Neural progenitor cell (in vitro differentiated cells): ENCODE measurements around the gene FBXL14. TPM values are rescaled to one million over a fixed set of nuclear protein-coding genes. Genes with fewer than 3 reads are reported as not detected.

Experiments
- DNase-seq: peaks from one replicate; pipeline ENCODE4 v3.0.0-alpha.2; 2016; ENCODE audit warnings: low spot score
- H2AFZ ChIP-seq: fragments of 200-600 bp; sonication (generic); replicated peaks from 2 replicates; pipeline ENCODE4 v1.6.1; 2016; ENCODE audit warnings: antibody characterized with exemption
- H3F3A ChIP-seq: fragments of 200-600 bp; sonication (generic); 2 replicates; pipeline ENCODE4 v1.6.1; 2016; ENCODE audit warnings: antibody characterized with exemption, low read depth
- H3K27ac ChIP-seq: fragments of 200-600 bp; sonication (generic); 2 replicates; pipeline ENCODE4 v1.5.1; 2016; ENCODE audit warnings: mild to moderate bottlenecking
- H3K27me3 ChIP-seq: fragments of 200-600 bp; sonication (generic); 2 replicates; pipeline ENCODE4 v1.6.1; 2016; ENCODE audit warnings: mild to moderate bottlenecking, moderate library complexity
- H3K36me3 ChIP-seq: fragments of 200-600 bp; sonication (generic); 2 replicates; pipeline ENCODE4 v1.5.1; 2016
- H3K4me1 ChIP-seq: fragments of 200-600 bp; sonication (generic); 2 replicates; pipeline ENCODE4 v1.6.1; 2016; ENCODE audit warnings: mixed run types
- H3K4me2 ChIP-seq: fragments of 200-600 bp; sonication (generic); 2 replicates; pipeline ENCODE4 v1.6.1; 2016
- H3K4me3 ChIP-seq: fragments of 200-600 bp; sonication (generic); 2 replicates; pipeline ENCODE4 v1.5.1; 2016
- H3K79me2 ChIP-seq: fragments of 200-600 bp; sonication (generic); 2 replicates; pipeline ENCODE4 v1.6.1; 2016; ENCODE audit warnings: low read depth
- H3K9ac ChIP-seq: fragments of 200-600 bp; sonication (generic); 2 replicates; pipeline ENCODE4 v1.6.1; 2016
- H3K9me3 ChIP-seq: fragments of 200-600 bp; sonication (generic); 2 replicates; pipeline ENCODE4 v1.5.1; 2016; ENCODE audit warnings: low read depth
- H4K20me1 ChIP-seq: fragments of 200-600 bp; sonication (generic); 2 replicates; pipeline ENCODE4 v1.6.1; 2016; ENCODE audit warnings: low read depth
- H3K27ac Mint-ChIP-seq: 3 replicates; pipeline ENCODE4 v1.8.0; 2021; ENCODE audit warnings: mixed read lengths
- H3K27me3 Mint-ChIP-seq: 2 replicates; pipeline ENCODE4 v1.8.0; 2022; ENCODE audit warnings: low read depth, mild to moderate bottlenecking, inconsistent platforms, moderate library complexity, mixed read lengths; ENCODE audit not compliant: insufficient read depth
- H3K36me3 Mint-ChIP-seq: 3 replicates; pipeline ENCODE4 v1.8.0; 2021; ENCODE audit warnings: mixed read lengths
- H3K4me1 Mint-ChIP-seq: 3 replicates; pipeline ENCODE4 v1.8.0; 2021; ENCODE audit warnings: mixed read lengths
- H3K4me3 Mint-ChIP-seq: 3 replicates; pipeline ENCODE4 v1.8.0; 2021; ENCODE audit warnings: mild to moderate bottlenecking, moderate library complexity, mixed read lengths
- H3K9me3 Mint-ChIP-seq: 3 replicates; pipeline ENCODE4 v1.8.0; 2020; ENCODE audit warnings: mixed read lengths
- CTCF ChIP-seq: fragments of 200-600 bp; sonication (generic); IDR thresholded peaks from 2 replicates; pipeline ENCODE4 v1.5.1; 2017; ENCODE audit warnings: antibody characterized with exemption, mild to moderate bottlenecking
- EZH2 ChIP-seq: fragments of 200-600 bp; sonication (generic); IDR thresholded peaks from 2 replicates; pipeline ENCODE4 v1.6.1; 2017; ENCODE audit warnings: antibody characterized with exemption, mild to moderate bottlenecking, moderate library complexity
- EZH2phosphoT487 ChIP-seq: fragments of 200-600 bp; sonication (generic); IDR thresholded peaks from 2 replicates; pipeline ENCODE4 v1.6.1; 2017; ENCODE audit warnings: antibody characterized with exemption
- total RNA-seq: library from RNA; depleted of rRNA; stranded (reverse); fragments of >200 nt; gene quantifications from 2 replicates; pipeline ENCODE4 v1.2.3, GENCODE V29; 2015; ENCODE audit warnings: low replicate concordance

FBXL14 gene
- total RNA-seq, 1 donor from 2014 or later, result 27.3 TPM

- peaks cover 6% of the 10 kb centered on the region for H3K36me3 Mint-ChIP-seq
- peaks cover 55% of the 10 kb centered on the region for H3K27me3 ChIP-seq
- no peak overlapping the region for H3K27ac Mint-ChIP-seq
- H4K20me1 ChIP-seq, result peaks cover 71% of the 10 kb centered on the region
- peaks cover 5% of the 10 kb centered on the region for H3K9me3 Mint-ChIP-seq
- peaks cover 19% of the 10 kb centered on the region for H3K27me3 Mint-ChIP-seq
- H2AFZ ChIP-seq, result no peak overlapping the region
- H3F3A ChIP-seq, result peaks cover 15% of the 10 kb centered on the region
- H3K4me1 Mint-ChIP-seq, result peaks cover 30% of the 10 kb centered on the region
- H3K4me2 ChIP-seq, result peak overlapping the region; percentile 97
- no peak overlapping the region for H3K27ac ChIP-seq
- no peaks in the 10 kb centered on the region for H3K9me3 ChIP-seq
- peak overlapping the region; percentile 80 for H3K4me3 Mint-ChIP-seq
- no peak overlapping the region for H3K4me3 ChIP-seq
- no peaks in the 10 kb centered on the region for H3K36me3 ChIP-seq
- peaks cover 45% of the 10 kb centered on the region for H3K4me1 ChIP-seq
- peaks cover 89% of the 10 kb centered on the region for H3K79me2 ChIP-seq
- no peak overlapping the region for H3K9ac ChIP-seq
- DNase-seq, result no peak
- no peak for TF ChIP-seq EZH2phosphoT487
- no peak for TF ChIP-seq CTCF
- TF ChIP-seq EZH2, result no peak
Observed at GRCh38 chr12:1533205-1533601, 61.2 kb downstream of the FBXL14 start.

- no peak for DNase-seq
- peaks cover 15% of the 10 kb centered on the region for H3F3A ChIP-seq
- peaks cover 45% of the 10 kb centered on the region for H3K4me1 ChIP-seq
- TF ChIP-seq EZH2 (no peak), CTCF (no peak), EZH2phosphoT487 (no peak)
- peaks cover 19% of the 10 kb centered on the region for H3K27me3 Mint-ChIP-seq
- no peak overlapping the region for H2AFZ ChIP-seq
- H3K4me3 ChIP-seq, result peak overlapping the region; percentile 91
- peaks cover under 1% of the 10 kb centered on the region for H3K9me3 Mint-ChIP-seq
- peaks cover 6% of the 10 kb centered on the region for H3K36me3 Mint-ChIP-seq
- no peaks in the 10 kb centered on the region for H3K36me3 ChIP-seq
- H3K9ac ChIP-seq, result no peak overlapping the region
- H4K20me1 ChIP-seq, result peaks cover 65% of the 10 kb centered on the region
- peak overlapping the region; percentile 80 for H3K4me3 Mint-ChIP-seq
- no peak overlapping the region for H3K27ac ChIP-seq
- H3K4me2 ChIP-seq, result peak overlapping the region; percentile 97
- peaks cover 61% of the 10 kb centered on the region for H3K27me3 ChIP-seq
- peak overlapping the region; percentile 28 for H3K27ac Mint-ChIP-seq
- H3K9me3 ChIP-seq, result no peaks in the 10 kb centered on the region
- H3K79me2 ChIP-seq, result peaks cover 82% of the 10 kb centered on the region
- H3K4me1 Mint-ChIP-seq, result peaks cover 34% of the 10 kb centered on the region
Observed at GRCh38 chr12:1532375-1533165, 61.8 kb downstream of the FBXL14 start.

- Histone ChIP-seq H3K9me3 (no peaks in the 10 kb centered on the region), H3K4me3 (peak overlapping the region; percentile 91), H4K20me1 (peaks cover 58% of the 10 kb centered on the region), H2AFZ (no peak overlapping the region), H3K79me2 (peaks cover 75% of the 10 kb centered on the region), H3K4me1 (peaks cover 45% of the 10 kb centered on the region), H3K27ac (no peak overlapping the region), H3K36me3 (no peaks in the 10 kb centered on the region), H3F3A (peaks cover 15% of the 10 kb centered on the region), H3K4me2 (peak overlapping the region; percentile 97), H3K9ac (peak overlapping the region; percentile 67), H3K27me3 (peaks cover 68% of the 10 kb centered on the region)
- H3K27ac Mint-ChIP-seq, result no peak overlapping the region
- peak overlapping the region; percentile 80 for H3K4me3 Mint-ChIP-seq
- H3K27me3 Mint-ChIP-seq, result peaks cover 19% of the 10 kb centered on the region
- H3K36me3 Mint-ChIP-seq, result peaks cover 6% of the 10 kb centered on the region
- TF ChIP-seq EZH2, result no peak
- no peak for TF ChIP-seq EZH2phosphoT487
- no peak for TF ChIP-seq CTCF
- DNase-seq, result no peak
- peaks cover 37% of the 10 kb centered on the region for H3K4me1 Mint-ChIP-seq
- H3K9me3 Mint-ChIP-seq, result no peaks in the 10 kb centered on the region
Observed at GRCh38 chr12:1531654-1532374, 62.6 kb downstream of the FBXL14 start.
